ENCODE data around the gene SUZ12.
"Not testable (repeated sequence)": the region's sequence is repeated elsewhere in the genome, so short reads cannot be mapped to it uniquely, and the experiment has no call there.

SUZ12 gene

DNA sequence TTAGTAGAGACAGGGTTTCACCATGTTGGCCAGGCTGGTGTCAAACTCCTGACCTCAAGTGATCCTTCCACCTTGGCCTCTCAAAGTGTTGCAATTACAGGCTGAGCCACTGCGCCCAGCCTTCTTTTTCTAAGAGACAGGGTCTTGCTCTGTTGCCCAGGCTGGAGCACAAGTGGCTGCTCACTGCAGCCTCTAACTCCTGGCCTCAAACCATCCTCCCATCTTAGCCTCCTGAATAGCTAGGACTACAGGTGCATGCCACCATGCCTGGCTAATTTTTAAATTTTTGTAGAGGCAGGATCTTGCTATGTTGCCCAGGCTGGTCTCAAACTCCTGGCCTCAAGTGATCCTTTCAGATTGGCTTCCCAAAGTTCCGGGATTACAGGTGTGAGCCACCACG, 15.1 kb downstream of the SUZ12 start:
- DNase-seq (ENCODE audit: low spot score) = not testable (repeated sequence)

DNA sequence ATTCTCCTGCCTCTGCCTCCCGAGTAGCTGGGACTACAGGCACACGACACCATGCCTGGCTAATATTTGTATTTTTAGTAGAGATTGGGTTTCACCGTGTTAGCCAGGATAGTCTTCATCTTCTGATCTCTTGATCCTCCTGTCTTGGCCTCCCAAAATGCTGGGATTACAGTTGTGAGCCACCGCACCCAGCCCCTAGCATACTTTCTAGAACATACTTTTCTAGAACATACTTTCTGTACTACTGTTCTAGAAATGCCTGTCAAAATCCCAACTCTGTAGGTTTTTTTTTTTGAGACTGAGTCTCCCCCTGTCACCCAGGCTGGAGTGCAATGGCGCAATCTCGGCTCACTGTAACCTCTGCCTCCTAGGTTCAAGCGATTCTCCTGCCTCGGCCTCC, 27.3 kb downstream of the SUZ12 start:
- DNase-seq (ENCODE audit: low spot score) = not testable (repeated sequence)

DNA sequence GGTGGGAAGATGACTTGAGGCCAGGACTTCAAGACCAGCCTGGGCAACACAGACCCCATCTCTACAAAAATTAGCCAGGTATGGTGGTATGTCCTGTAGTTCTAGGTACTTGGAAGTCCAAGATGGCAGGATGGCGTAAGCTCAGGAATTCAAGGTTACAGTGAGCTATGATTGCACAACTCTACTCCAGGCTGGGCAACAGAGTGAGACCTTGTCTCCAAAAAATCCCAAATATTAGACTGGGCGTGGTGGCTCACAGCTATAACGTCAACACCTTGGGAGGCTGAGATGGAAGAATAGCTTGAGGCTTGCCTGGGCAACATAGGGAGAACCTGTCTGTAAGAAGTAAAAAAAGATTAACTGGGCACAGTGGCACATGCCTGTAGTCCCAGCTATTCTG, 30.8 kb downstream of the SUZ12 start:
- no peak for DNase-seq (ENCODE audit: low spot score)

- DNase-seq (ENCODE audit: low spot score) = not testable (repeated sequence)
These were observed 33.6 kb downstream of the SUZ12 start for GRCh38 chr17:31970416-31970815.

GRCh38 chr17:31974269-31975071, 37.7 kb downstream of the SUZ12 start:
- not testable (repeated sequence) for DNase-seq (ENCODE audit: low spot score)

DNA sequence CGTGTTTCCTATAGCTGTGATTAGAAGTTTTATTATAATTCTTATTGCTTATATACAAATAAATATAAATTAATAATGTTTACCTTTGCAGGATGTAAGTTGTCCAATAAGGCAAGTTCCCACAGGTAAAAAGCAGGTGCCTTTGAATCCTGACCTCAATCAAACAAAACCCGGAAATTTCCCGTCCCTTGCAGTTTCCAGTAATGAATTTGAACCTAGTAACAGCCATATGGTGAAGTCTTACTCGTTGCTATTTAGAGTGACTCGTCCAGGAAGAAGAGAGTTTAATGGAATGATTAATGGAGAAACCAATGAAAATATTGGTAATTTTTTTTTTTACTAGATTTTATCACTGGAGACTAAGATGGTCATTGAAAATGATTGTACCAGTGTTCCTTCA, 38.6 kb downstream of the SUZ12 start:
- DNase-seq (ENCODE audit: low spot score) = not testable (repeated sequence)

- DNase-seq (ENCODE audit: low spot score) = not testable (repeated sequence)
These were observed 55.0 kb downstream of the SUZ12 start for GRCh38 chr17:31991821-31992220.

GRCh38 chr17:31997005-31997404, 60.2 kb downstream of the SUZ12 start:
- DNase-seq (ENCODE audit: low spot score) = no peak

GRCh38 chr17:32006957-32007462, 70.2 kb downstream of the SUZ12 start, which contains the start of gene LRRC37B:
Gene LRRC37B, plus strand, starts transcription at chr17:32007383. Its CDS starts 14,010 bp downstream, at chr17:32021393.
- DNase-seq (ENCODE audit: low spot score) = peak; percentile 90

- peak; percentile 64 for DNase-seq (ENCODE audit: low spot score)
These were observed 70.9 kb downstream of the SUZ12 start for GRCh38 chr17:32007463-32008298.

DNA sequence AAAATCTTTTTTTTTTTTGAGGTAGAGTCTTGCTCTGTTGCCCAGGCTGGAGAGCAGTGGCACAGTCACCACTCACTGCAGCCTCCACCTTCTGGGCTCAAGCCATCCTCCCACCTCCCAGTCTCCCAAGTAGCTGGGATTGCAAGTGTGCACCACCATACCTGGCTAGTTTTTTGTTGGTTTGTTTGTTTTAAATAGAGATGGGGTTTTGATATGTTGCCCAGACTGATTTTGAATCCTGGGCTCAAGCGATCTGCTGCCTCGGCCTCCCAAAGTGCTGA, 72.4 kb downstream of the SUZ12 start:
- DNase-seq (ENCODE audit: low spot score) = no peak

DNA sequence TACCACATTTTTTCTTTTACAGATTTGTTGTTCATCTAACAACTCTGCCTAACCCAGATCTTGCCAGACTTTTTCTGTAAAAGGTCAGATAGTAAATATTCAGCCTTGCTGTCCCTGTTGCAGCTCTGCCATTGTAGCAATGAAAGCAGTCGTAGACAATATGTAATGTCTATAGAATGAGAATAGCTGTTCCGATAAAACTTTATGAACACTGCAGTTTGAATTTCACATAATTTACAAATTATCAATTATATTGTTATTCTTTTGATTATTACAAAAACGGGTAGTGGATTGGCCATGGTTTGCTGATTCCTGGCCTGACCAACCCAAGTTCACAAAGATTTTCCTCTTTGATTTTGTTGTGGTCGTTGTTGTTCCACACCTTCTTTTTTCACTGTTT, 73.3 kb downstream of the SUZ12 start:
- no peak for DNase-seq (ENCODE audit: low spot score)

DNA sequence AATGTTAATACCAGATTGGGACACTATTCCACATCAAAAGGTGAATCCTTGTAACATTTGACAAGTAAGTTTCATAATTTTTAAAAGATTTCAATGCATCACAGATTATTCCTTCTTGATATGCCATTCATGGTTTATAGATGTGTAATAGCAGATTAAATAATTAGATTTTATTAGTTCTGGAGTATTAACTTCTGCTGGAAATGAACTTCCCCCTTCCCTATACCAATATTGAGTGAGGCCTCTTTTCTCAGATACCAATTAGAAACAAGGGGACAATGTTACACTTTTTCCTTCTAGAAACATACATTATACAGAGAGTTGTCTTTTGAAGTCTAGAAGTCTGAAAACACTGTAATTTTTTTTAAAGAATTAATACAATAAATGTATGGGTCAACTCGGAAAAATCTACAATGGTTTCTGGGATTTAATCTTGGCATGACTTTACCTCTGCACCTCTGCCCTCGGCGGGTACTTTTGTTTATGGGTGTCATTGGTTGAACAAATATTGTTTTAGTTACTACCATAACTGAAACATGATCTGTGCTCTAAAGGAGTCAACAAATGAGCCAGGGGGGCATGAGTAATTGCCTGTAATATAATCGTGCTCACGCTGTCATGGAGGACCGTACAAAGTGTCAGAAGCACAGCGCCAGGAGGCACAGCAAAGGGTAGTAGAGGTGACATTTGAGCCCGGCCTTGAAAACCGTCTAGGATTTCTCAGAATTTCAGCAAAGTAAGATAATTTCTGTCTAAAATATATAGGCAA, 78.6 kb downstream of the SUZ12 start:
- DNase-seq (ENCODE audit: low spot score) = no peak

- no peak for DNase-seq (ENCODE audit: low spot score)
These were observed 79.4 kb downstream of the SUZ12 start for GRCh38 chr17:32016231-32016630.

GRCh38 chr17:32019228-32019627, 82.4 kb downstream of the SUZ12 start:
- no peak for DNase-seq (ENCODE audit: low spot score)

DNA sequence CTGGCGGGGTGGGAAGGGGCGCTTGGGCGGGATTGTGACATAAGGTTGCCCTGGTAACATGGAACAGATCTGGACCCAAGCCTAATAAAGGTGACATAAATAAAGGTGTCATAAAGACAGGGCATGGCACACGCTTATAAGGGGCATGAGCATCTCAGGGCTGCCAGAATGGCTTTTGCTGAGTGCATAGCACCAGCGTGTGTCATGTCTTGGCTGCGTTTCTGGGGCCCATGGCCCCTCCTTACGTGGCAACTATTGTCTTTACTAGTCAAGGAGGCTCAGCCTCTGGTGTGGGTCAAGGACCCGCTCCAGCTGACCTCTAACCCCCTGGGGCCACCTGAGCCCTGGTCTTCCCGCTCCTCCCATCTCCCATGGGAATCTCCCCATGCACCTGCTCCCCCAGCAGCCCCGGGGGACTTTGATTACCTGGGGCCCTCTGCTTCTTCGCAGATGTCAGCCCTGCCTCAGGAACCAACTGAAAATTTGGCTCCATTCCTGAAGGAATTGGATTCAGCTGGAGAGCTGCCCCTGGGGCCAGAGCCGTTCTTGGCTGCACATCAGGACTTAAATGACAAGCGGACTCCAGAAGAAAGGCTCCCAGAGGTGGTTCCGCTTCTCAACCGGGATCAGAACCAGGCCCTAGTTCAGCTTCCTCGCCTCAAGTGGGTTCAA, 84.3 kb downstream of the SUZ12 start:
- DNase-seq (ENCODE audit: low spot score) = no peak

DNA sequence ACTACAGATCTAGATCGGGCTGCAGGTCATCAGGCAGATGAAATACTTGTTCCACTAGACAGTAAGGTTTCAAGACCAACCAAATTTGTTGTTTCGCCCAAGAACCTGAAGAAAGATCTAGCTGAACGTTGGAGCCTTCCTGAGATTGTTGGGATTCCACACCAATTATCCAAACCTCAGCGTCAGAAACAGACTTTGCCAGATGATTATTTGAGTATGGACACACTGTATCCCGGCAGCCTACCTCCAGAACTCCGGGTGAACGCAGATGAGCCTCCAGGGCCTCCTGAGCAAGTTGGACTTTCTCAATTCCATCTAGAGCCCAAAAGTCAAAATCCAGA, 84.8 kb downstream of the SUZ12 start:
- DNase-seq (ENCODE audit: low spot score) = no peak

GRCh38 chr17:32022554-32022953, 85.7 kb downstream of the SUZ12 start:
- DNase-seq (ENCODE audit: low spot score) = not testable (repeated sequence)

DNA sequence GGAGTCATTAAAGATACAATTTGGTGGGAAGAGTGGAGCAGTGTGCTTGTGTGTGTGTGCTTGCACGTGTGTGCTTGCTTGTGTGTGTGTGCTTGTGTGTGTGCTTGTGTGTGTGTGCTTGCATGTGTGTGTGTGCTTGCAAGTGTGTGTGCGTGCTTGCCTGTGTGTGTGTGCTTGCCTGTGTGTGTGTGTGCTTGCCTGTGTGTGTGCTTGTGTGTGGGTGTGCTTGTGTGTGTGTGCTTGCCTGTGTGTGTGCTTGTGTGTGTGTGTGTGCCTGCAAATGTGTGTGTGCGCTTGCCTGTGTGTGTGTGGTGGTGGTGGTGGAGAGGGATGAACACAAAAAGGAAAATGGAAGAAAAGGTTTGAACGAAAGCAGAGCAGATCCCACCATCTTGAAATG, 90.5 kb downstream of the SUZ12 start:
- DNase-seq (ENCODE audit: low spot score) = not testable (repeated sequence)

- DNase-seq (ENCODE audit: low spot score) = no peak
These were observed 96.4 kb downstream of the SUZ12 start for GRCh38 chr17:32033223-32033622.

- DNase-seq (ENCODE audit: low spot score) = not testable (repeated sequence)
These were observed 97.0 kb downstream of the SUZ12 start for GRCh38 chr17:32033812-32034211.

- DNase-seq (ENCODE audit: low spot score) = not testable (repeated sequence)
These were observed 103.4 kb downstream of the SUZ12 start for GRCh38 chr17:32040246-32040645.

Measured in hematopoietic multipotent progenitor cell treated with erythropoietin and hydrocortisone succinate and interleukin-3 and kit ligand, for 17 days (in vitro differentiated cells).